ENCODE results near the gene DTNB. TPM values are rescaled to one million over a fixed set of nuclear protein-coding genes. Genes with fewer than 3 reads are reported as not detected.

DTNB gene
- total and polyA plus RNA-seq, 2 donors (not counting 1 experiment from before 2014, with no cell fraction given) = 25.7 to 37.3 TPM

DNA sequence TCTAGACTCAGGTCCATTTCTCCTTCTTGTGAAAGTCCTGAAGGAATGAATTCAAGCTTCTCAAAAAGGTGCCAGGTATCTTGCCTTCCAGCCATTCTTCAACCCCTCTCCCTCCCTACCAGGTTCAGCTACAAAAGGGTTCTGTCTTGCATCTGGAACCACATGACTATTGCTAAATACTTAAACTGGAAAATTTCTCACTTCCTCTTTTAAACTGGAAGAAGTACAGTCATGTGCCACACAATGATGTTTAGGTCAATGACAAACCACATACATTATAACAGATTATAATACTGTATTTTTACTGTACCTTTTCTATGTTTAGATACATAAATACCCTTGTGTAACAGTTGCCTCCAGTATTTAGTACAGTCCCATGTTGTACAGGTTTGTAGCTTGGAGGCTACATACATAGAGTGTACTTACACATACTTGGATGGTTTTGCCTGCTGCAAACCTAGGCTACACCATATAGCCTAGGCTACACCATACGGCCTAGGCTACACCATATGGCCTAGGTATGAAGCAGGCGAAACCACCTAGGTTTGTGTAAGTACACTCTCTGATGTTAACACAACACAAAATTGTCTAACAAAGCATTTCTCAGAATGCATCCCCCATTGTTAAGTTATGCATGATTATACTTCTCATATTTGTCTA lies 189.6 kb downstream of the DTNB start:
- H3K27ac ChIP-seq (ENCODE audit: low read length in 2 of 2) = peak overlapping the region; percentile 28 to 37
- DNase-seq (peak; percentile 70), ATAC-seq (ENCODE audit: low read depth) (peak; percentile 83)
- Mint-ChIP-seq H3K4me1 (peaks cover 34% of the 10 kb centered on the region), H3K9me3 (ENCODE audit: insufficient read depth) (no peaks in the 10 kb centered on the region), H3K27ac (peak overlapping the region; percentile 80), H3K27me3 (no peaks in the 10 kb centered on the region), H3K4me3 (peak overlapping the region; percentile 37)
- CTCF ChIA-PET = interaction anchor here (1.0 to 1.8 kb wide), 3 partner anchors 107 to 141 kb away, joined by 3 to 7 read pairs (median 5); no protein-coding TSS in a partner anchor
- WGBS (ENCODE audit: insufficient coverage) = no CpG with 5 or more reads among the region's 2 CpGs
- no peak overlapping the region for H3K4me3 ChIP-seq (ENCODE audit: control extremely low read depth in 1 of 5, extremely low read depth in 1 of 5, insufficient read depth in 1 of 5, low read depth in 2 of 5, low read length in 4 of 5)
- H3K36me3 ChIP-seq (replicated peaks in 1 of 2; ENCODE audit: control extremely low read depth in 1 of 2, control insufficient read depth in 1 of 2, extremely low read depth in 1 of 2, insufficient read depth in 2 of 2, low read length in 1 of 2) = peaks cover 0 to 2% of the 10 kb centered on the region in 2 experiments
- no peaks in the 10 kb centered on the region for H3K79me2 ChIP-seq (ENCODE audit: control insufficient read depth, insufficient read depth, low read length)
- intact Hi-C loops (cut with micrococcal nuclease) = loop anchor here (1.0 to 5.0 kb wide), 4 partner anchors 39 to 121 kb away; no protein-coding TSS in a partner anchor
- H3K4me2 ChIP-seq (replicated peaks; ENCODE audit: low read depth, low read length, poor library complexity, severe bottlenecking) = peak overlapping the region; percentile 47
- H3K9me3 ChIP-seq (ENCODE audit: control extremely low read depth in 1 of 3, control insufficient read depth in 2 of 3, insufficient read depth in 1 of 3, low read length in 2 of 3) = no peaks in the 10 kb centered on the region
- H2AFZ ChIP-seq (ENCODE audit: insufficient read depth, low read depth, low read length, poor library complexity, severe bottlenecking) = no peak overlapping the region
- H3K4me1 ChIP-seq (ENCODE audit: control insufficient read depth in 2 of 2, insufficient read depth in 2 of 2, low read length in 2 of 2) = peaks cover 20 to 24% of the 10 kb centered on the region in 2 donors
- no peak overlapping the region for H3K9ac ChIP-seq (ENCODE audit: low read length)
- no peaks in the 10 kb centered on the region for H4K20me1 ChIP-seq (ENCODE audit: control insufficient read depth, insufficient read depth, low read length, poor library complexity, severe bottlenecking)
- H3K27me3 ChIP-seq (replicated peaks in 1 of 4; ENCODE audit: control extremely low read depth in 1 of 4, control insufficient read depth in 3 of 4, insufficient read depth in 4 of 4, low read length in 3 of 4) = no peaks in the 10 kb centered on the region
- no peak for TF ChIP-seq EZH2 (IDR thresholded peaks at IDR 0.05; ENCODE audit: borderline replicate concordance, insufficient read depth, low read depth, low read length, poor library complexity, severe bottlenecking)
- TF ChIP-seq, protein P1, sequence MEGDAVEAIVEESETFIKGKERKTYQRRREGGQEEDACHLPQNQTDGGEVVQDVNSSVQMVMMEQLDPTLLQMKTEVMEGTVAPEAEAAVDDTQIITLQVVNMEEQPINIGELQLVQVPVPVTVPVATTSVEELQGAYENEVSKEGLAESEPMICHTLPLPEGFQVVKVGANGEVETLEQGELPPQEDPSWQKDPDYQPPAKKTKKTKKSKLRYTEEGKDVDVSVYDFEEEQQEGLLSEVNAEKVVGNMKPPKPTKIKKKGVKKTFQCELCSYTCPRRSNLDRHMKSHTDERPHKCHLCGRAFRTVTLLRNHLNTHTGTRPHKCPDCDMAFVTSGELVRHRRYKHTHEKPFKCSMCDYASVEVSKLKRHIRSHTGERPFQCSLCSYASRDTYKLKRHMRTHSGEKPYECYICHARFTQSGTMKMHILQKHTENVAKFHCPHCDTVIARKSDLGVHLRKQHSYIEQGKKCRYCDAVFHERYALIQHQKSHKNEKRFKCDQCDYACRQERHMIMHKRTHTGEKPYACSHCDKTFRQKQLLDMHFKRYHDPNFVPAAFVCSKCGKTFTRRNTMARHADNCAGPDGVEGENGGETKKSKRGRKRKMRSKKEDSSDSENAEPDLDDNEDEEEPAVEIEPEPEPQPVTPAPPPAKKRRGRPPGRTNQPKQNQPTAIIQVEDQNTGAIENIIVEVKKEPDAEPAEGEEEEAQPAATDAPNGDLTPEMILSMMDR (IDR thresholded peaks at IDR 0.05) = no peak
- POLR2A ChIA-PET = interaction anchor here (1.2 kb wide), 1 partner anchor 121 kb away, joined by 3 read pairs; no protein-coding TSS in a partner anchor

DNA sequence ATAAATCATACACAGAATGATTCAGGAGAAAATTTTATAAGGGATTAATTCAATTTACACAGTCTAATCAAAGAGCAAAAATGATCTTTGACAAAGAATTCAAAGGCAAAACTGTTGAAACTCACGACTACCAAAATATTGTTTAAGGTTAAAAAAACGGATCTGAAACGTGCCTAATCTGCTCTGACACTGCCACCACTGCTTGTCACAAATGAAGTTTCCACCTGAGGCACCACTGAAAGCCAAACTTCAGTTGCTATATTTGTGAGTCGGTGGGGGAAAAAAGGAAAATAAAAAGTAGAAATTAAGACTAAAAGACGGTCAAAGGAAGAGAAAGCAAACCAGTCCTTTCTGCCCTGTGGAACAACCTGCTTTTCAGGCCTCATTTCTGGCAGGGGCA lies 191.0 kb downstream of the DTNB start:
- H3K27ac Mint-ChIP-seq = peak overlapping the region; percentile 69
- no peaks in the 10 kb centered on the region for H3K9me3 Mint-ChIP-seq (ENCODE audit: insufficient read depth)
- no peaks in the 10 kb centered on the region for H3K27me3 Mint-ChIP-seq
- H3K4me1 Mint-ChIP-seq = peaks cover 34% of the 10 kb centered on the region
- ChIA-PET CTCF (no interaction called here), POLR2A (no interaction called here)
- Histone ChIP-seq H4K20me1 (ENCODE audit: control insufficient read depth, insufficient read depth, low read length, poor library complexity, severe bottlenecking) (no peaks in the 10 kb centered on the region), H3K4me2 (replicated peaks; ENCODE audit: low read depth, low read length, poor library complexity, severe bottlenecking) (no peak overlapping the region), H3K9ac (ENCODE audit: low read length) (no peak overlapping the region), H3K79me2 (ENCODE audit: control insufficient read depth, insufficient read depth, low read length) (no peaks in the 10 kb centered on the region), H3K27ac (ENCODE audit: low read length in 2 of 2) (peak overlapping the region in 1 of 2 donors; percentile 50), H3K9me3 (ENCODE audit: control extremely low read depth in 1 of 3, control insufficient read depth in 2 of 3, insufficient read depth in 1 of 3, low read length in 2 of 3) (no peaks in the 10 kb centered on the region), H3K27me3 (replicated peaks in 1 of 4; ENCODE audit: control extremely low read depth in 1 of 4, control insufficient read depth in 3 of 4, insufficient read depth in 4 of 4, low read length in 3 of 4) (no peaks in the 10 kb centered on the region), H3K4me3 (ENCODE audit: control extremely low read depth in 1 of 5, extremely low read depth in 1 of 5, insufficient read depth in 1 of 5, low read depth in 2 of 5, low read length in 4 of 5) (no peak overlapping the region), H3K4me1 (ENCODE audit: control insufficient read depth in 2 of 2, insufficient read depth in 2 of 2, low read length in 2 of 2) (peaks cover 20 to 24% of the 10 kb centered on the region in 2 donors), H2AFZ (ENCODE audit: insufficient read depth, low read depth, low read length, poor library complexity, severe bottlenecking) (no peak overlapping the region), H3K36me3 (replicated peaks in 1 of 2; ENCODE audit: control extremely low read depth in 1 of 2, control insufficient read depth in 1 of 2, extremely low read depth in 1 of 2, insufficient read depth in 2 of 2, low read length in 1 of 2) (peaks cover 0 to 2% of the 10 kb centered on the region in 2 experiments)
- intact Hi-C loops (cut with micrococcal nuclease) = loop anchor here (2.0 to 5.0 kb wide), 2 partner anchors 40 to 62 kb away; no protein-coding TSS in a partner anchor
- ATAC-seq (ENCODE audit: low read depth) (no peak), DNase-seq (peak; percentile 16)
- peak overlapping the region; percentile 50 for H3K4me3 Mint-ChIP-seq
- TF ChIP-seq, protein P1 (IDR thresholded peaks at IDR 0.05) = no peak
- no peak for TF ChIP-seq EZH2 (IDR thresholded peaks at IDR 0.05; ENCODE audit: borderline replicate concordance, insufficient read depth, low read depth, low read length, poor library complexity, severe bottlenecking)
- 33% methylated on average over 1 of the region's 5 CpGs for WGBS (ENCODE audit: insufficient coverage)

Measured in B cell (primary cell).